Upper lobe of left lung (tissue), 4 donors: ENCODE measurements around the gene CIBAR2.

ENCODE experiments used
- EP300 ChIP-seq, 4 donors: sonication (generic); formaldehyde crosslinking; IDR thresholded peaks; one replicate each; pipeline ENCODE4 v1.5.1; 2017; ENCODE audit warnings: antibody characterized with exemption in 4 of 4, control low read depth in 2 of 4
- POLR2AphosphoS5 ChIP-seq, 2 donors: sonication (generic); formaldehyde crosslinking; IDR thresholded peaks; one replicate each; pipeline ENCODE4 v1.5.1; 2017; ENCODE audit warnings: antibody characterized with exemption in 2 of 2
- TF ChIP-seq, protein P1 (sequence below), 6 experiments: fragments of 450-650 bp in 4 of 6; fragments of 200-600 bp in 2 of 6; sonication (generic) in 2 of 6; IDR thresholded peaks; one replicate each; pipeline ENCODE4 v1.5.1; 2016 to 2019; ENCODE audit warnings: antibody characterized with exemption in 6 of 6

DNA sequence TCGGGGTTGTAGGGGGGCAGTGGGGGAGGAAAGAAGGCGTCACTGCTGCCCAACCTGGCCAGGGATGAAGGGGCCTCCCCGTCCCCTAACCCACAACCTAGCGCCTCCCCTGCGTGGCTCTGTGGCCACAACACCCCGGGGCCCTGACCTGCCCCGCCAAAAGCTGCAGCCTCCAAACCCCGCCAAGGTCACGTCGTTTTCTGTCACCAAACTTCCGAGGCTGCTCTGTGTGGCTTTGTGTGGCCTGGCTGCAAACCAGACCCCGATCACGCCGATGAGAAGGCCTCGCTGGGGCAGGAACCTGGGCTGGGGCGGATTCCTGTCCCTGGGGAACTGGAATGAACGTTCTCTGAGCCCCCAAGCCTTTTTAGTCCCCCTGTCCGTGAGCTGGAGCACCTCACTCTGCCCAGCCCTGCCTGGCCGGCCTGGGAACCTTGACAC is 30.5 kb upstream of the CIBAR2 start:
- TF ChIP-seq EP300 (IDR thresholded peaks at IDR 0.05), result no peak
- TF ChIP-seq, protein P1, sequence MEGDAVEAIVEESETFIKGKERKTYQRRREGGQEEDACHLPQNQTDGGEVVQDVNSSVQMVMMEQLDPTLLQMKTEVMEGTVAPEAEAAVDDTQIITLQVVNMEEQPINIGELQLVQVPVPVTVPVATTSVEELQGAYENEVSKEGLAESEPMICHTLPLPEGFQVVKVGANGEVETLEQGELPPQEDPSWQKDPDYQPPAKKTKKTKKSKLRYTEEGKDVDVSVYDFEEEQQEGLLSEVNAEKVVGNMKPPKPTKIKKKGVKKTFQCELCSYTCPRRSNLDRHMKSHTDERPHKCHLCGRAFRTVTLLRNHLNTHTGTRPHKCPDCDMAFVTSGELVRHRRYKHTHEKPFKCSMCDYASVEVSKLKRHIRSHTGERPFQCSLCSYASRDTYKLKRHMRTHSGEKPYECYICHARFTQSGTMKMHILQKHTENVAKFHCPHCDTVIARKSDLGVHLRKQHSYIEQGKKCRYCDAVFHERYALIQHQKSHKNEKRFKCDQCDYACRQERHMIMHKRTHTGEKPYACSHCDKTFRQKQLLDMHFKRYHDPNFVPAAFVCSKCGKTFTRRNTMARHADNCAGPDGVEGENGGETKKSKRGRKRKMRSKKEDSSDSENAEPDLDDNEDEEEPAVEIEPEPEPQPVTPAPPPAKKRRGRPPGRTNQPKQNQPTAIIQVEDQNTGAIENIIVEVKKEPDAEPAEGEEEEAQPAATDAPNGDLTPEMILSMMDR (IDR thresholded peaks at IDR 0.05), result no peak
- no peak for TF ChIP-seq POLR2AphosphoS5 (IDR thresholded peaks at IDR 0.05)
